BE2C (cell line): ENCODE results near the gene WDR7.

Source experiments
- DNase-seq: peaks from one replicate; pipeline ENCODE4 v3.0.0-alpha.2; 2020
- H3K27me3 ChIP-seq: fragments of 250-450 bp; sonication (Bioruptor Pico); 2 replicates; pipeline ENCODE4 v1.5.1; 2020; ENCODE audit warnings: mild to moderate bottlenecking
- H3K36me3 ChIP-seq: fragments of 250-450 bp; sonication (Bioruptor Pico); 2 replicates; pipeline ENCODE4 v1.5.1; 2020; ENCODE audit warnings: mild to moderate bottlenecking
- H3K4me1 ChIP-seq: fragments of 250-450 bp; sonication (Bioruptor Pico); 2 replicates; pipeline ENCODE4 v1.5.1; 2020
- H3K4me3 ChIP-seq: 2 replicates; pipeline ENCODE4 v1.5.1; 2011; ENCODE audit warnings: low read depth, low read length
- H3K9me3 ChIP-seq: fragments of 250-450 bp; sonication (Bioruptor Pico); 2 replicates; pipeline ENCODE4 v1.5.1; 2020
- TF ChIP-seq, protein P1 (sequence below): IDR thresholded peaks from 2 replicates; pipeline ENCODE4 v1.5.1; 2012; ENCODE audit warnings: mild to moderate bottlenecking, low read depth, low read length

The WDR7 gene

DNA sequence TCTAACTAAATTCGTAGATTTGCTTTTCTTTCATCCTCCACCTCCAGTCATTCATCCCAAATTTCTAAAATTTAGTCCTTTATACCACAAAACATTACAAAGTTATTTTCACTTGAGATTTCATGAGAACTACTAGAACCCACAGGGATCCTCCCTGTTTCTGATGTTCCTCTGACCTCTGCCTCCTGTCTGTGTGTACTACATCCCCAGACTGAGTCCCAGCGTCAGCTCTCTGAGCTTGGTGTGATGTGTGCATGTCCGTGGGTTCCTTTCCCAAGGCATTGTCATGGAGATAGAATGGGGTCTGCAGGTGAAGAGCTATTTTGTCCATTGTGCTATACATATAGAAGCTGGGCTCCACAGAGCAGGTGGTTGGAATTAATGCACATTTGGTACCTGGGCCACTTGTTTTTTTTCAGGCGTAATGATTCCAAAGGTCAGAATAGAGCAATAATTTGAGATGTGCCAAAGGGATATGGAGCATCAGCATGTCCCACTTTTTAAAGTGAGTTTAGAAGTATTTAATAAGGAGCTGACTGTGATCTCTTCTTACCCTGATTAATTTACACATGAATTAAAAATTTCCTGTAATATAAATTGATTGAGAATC, 344.5 kb downstream of the WDR7 start:
- peak; percentile 10 for DNase-seq
- Histone ChIP-seq H3K4me3 (no peak overlapping the region), H3K9me3 (no peaks in the 10 kb centered on the region), H3K27me3 (no peaks in the 10 kb centered on the region), H3K36me3 (no peaks in the 10 kb centered on the region), H3K4me1 (peaks cover 3% of the 10 kb centered on the region; the same call in 1 of the 2 replicates)
- TF ChIP-seq, protein P1, sequence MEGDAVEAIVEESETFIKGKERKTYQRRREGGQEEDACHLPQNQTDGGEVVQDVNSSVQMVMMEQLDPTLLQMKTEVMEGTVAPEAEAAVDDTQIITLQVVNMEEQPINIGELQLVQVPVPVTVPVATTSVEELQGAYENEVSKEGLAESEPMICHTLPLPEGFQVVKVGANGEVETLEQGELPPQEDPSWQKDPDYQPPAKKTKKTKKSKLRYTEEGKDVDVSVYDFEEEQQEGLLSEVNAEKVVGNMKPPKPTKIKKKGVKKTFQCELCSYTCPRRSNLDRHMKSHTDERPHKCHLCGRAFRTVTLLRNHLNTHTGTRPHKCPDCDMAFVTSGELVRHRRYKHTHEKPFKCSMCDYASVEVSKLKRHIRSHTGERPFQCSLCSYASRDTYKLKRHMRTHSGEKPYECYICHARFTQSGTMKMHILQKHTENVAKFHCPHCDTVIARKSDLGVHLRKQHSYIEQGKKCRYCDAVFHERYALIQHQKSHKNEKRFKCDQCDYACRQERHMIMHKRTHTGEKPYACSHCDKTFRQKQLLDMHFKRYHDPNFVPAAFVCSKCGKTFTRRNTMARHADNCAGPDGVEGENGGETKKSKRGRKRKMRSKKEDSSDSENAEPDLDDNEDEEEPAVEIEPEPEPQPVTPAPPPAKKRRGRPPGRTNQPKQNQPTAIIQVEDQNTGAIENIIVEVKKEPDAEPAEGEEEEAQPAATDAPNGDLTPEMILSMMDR, result peak; percentile 41

DNA sequence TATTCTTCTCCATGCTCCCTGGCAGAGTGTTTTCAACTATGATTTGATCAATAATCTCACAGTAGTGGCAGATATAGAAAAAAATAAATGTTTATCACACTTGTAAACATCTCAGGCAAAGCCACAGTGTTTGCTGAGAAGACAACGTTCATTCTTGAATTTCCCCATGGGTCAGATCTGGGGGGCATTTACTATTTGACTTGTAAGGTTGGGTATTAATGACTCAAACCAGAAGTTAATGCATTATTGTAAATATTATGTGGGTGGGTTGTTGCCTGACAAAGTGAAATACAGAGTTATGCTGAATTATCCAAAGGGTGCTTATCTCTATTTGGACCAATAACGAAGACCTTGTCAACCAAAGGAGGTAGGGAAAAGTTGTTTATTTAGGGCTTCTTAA, 346.0 kb downstream of the WDR7 start:
- no peak for DNase-seq
- Histone ChIP-seq H3K27me3 (no peaks in the 10 kb centered on the region), H3K4me1 (peaks cover 3% of the 10 kb centered on the region; the same call in 1 of the 2 replicates), H3K36me3 (no peaks in the 10 kb centered on the region), H3K4me3 (no peak overlapping the region), H3K9me3 (no peaks in the 10 kb centered on the region)
- TF ChIP-seq, protein P1, result no peak

DNA sequence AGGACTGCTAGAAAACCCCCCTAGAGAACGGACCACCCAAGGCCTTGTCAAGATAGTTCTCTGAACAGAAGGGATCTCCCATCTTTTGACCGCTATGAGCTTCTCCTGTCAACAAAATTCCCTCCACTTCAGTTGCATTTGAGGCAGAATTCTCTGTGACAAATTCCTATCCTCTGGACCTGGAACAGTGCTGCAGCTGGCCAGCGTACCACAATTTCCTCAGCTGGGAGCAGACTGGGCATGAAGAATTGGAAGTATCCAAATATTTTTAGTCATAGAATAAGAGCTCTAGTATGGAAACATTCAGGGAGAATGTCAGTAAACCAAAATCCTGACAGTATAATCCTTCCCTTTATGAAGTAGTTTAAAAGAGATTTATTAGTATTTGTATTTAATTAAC, 348.7 kb downstream of the WDR7 start:
- no peaks in the 10 kb centered on the region for H3K9me3 ChIP-seq
- H3K4me3 ChIP-seq, result no peak overlapping the region
- TF ChIP-seq, protein P1, result no peak
- H3K27me3 ChIP-seq, result no peaks in the 10 kb centered on the region
- peaks cover 3% of the 10 kb centered on the region; the same call in 1 of the 2 replicates for H3K4me1 ChIP-seq
- no peaks in the 10 kb centered on the region for H3K36me3 ChIP-seq
- no peak for DNase-seq

DNA sequence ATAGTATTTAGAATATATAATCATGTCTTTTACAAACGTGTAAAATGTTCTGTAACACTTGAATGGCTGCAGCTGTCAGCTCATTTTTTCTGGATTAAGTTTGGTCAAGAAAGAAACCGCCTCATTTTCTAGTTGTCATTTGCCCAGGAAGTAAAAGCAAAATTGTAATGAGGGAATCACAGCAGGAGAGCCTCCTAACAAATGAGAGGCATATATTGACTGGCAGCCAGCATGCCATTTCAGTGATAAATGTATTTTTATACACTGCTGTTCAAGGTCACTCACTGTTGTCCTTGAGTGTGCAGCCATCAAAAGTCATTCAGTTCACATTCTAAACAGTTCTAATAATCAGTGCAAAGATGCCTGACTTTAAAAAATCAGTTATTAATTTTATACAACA, 351.5 kb downstream of the WDR7 start:
- DNase-seq, result no peak
- no peak overlapping the region for H3K4me3 ChIP-seq
- TF ChIP-seq, protein P1, result no peak
- H3K4me1 ChIP-seq, result no peaks in the 10 kb centered on the region
- no peaks in the 10 kb centered on the region for H3K36me3 ChIP-seq
- no peaks in the 10 kb centered on the region for H3K9me3 ChIP-seq
- H3K27me3 ChIP-seq, result no peaks in the 10 kb centered on the region

DNA sequence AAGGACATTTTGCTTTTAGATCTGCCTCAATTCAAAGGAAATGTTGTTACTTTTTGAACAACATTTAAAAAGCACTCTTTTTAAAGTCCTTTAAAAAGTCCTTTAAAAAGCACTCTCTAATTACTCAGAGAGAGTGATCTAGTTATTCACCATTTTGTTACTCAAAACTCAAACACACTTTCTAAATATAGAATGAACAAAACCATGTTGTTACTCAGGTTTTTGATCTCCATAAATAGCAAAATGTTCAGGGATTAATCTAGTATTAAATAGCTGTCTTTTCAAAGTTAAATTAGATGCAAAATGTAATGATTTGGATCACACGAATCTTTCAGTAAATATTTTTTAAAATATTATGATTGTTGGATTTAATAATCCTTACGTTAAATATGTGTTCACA, 352.2 kb downstream of the WDR7 start:
- DNase-seq, result no peak
- Histone ChIP-seq H3K36me3 (no peaks in the 10 kb centered on the region), H3K4me3 (no peak overlapping the region), H3K27me3 (no peaks in the 10 kb centered on the region), H3K4me1 (no peaks in the 10 kb centered on the region), H3K9me3 (no peaks in the 10 kb centered on the region)
- TF ChIP-seq, protein P1, result no peak

DNA sequence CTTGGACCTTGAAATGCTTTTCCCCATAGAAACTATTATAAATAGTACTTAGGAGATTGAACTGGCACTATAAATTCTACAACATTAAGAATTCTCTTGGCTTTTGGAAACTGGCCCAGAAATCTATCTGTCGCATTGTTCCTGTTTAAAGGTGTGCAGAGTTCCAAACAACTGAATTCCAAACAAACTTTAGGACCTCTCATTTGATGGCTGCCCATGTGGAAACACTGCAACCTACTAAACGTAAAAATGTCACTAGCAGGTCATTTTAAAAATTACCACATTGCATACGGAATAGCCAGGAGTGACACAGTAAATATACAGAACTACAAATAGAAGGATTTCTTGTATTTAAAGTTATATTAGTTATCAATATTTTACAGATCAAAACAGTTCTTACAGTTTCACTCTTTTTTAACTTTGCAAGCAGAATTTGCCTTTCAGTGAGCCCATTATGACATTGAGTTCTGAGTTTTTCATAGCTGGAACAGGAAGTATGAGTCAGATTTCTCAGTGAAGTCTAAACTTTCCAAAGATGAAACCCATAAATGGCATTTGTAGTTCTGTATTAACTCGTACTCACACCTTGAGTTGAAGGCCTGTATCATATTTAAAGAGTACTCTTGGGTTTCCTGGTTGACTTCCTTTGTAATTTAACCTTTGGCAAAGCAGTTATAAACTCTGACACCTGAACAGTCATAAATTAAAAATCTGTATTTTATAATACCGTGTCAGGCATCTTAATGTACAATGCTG, 353.4 kb downstream of the WDR7 start:
- Histone ChIP-seq H3K4me3 (no peak overlapping the region), H3K4me1 (no peaks in the 10 kb centered on the region), H3K9me3 (no peaks in the 10 kb centered on the region), H3K36me3 (no peaks in the 10 kb centered on the region), H3K27me3 (no peaks in the 10 kb centered on the region)
- no peak for DNase-seq
- TF ChIP-seq, protein P1, result no peak
